ENCODE data around the gene ITPKB. TPM values are rescaled to one million over a fixed set of nuclear protein-coding genes. Genes with fewer than 3 reads are reported as not detected.

ITPKB gene
- total RNA-seq, 1 experiment from 2014 or later = 19.0 TPM

- Histone ChIP-seq H3K36me3 (no peaks in the 10 kb centered on the region), H3K4me3 (no peak overlapping the region), H3K9me3 (no peaks in the 10 kb centered on the region), H3K27me3 (no peaks in the 10 kb centered on the region)
- no peak for DNase-seq
Measured at GRCh38 chr1:226686440-226687425, 52.3 kb downstream of the ITPKB start.

GRCh38 chr1:226685196-226685820 lies 53.8 kb downstream of the ITPKB start:
- H3K27me3 ChIP-seq = no peaks in the 10 kb centered on the region
- H3K36me3 ChIP-seq = no peaks in the 10 kb centered on the region
- no peak overlapping the region for H3K4me3 ChIP-seq
- DNase-seq = no peak
- no peaks in the 10 kb centered on the region for H3K9me3 ChIP-seq

GRCh38 chr1:226684026-226684425 lies 55.1 kb downstream of the ITPKB start:
- no peaks in the 10 kb centered on the region for H3K36me3 ChIP-seq
- H3K9me3 ChIP-seq = no peaks in the 10 kb centered on the region
- DNase-seq = no peak
- H3K27me3 ChIP-seq = no peaks in the 10 kb centered on the region
- H3K4me3 ChIP-seq = no peak overlapping the region

GRCh38 chr1:226682871-226683814 lies 55.9 kb downstream of the ITPKB start:
- H3K36me3 ChIP-seq = no peaks in the 10 kb centered on the region
- no peaks in the 10 kb centered on the region for H3K27me3 ChIP-seq
- H3K4me3 ChIP-seq = no peak overlapping the region
- no peaks in the 10 kb centered on the region for H3K9me3 ChIP-seq
- DNase-seq = no peak

- Histone ChIP-seq H3K4me3 (no peak overlapping the region), H3K36me3 (no peaks in the 10 kb centered on the region), H3K9me3 (no peaks in the 10 kb centered on the region), H3K27me3 (no peaks in the 10 kb centered on the region)
- no peak for DNase-seq
Measured at GRCh38 chr1:226681652-226682493, 57.2 kb downstream of the ITPKB start.

- Histone ChIP-seq H3K4me3 (peak overlapping the region; percentile 26), H3K9me3 (no peaks in the 10 kb centered on the region), H3K36me3 (no peaks in the 10 kb centered on the region), H3K27me3 (no peaks in the 10 kb centered on the region)
- DNase-seq = no peak
Measured at GRCh38 chr1:226680653-226681052, 58.4 kb downstream of the ITPKB start.

GRCh38 chr1:226679853-226680516 lies 59.1 kb downstream of the ITPKB start:
- no peaks in the 10 kb centered on the region for H3K36me3 ChIP-seq
- H3K9me3 ChIP-seq = no peaks in the 10 kb centered on the region
- H3K4me3 ChIP-seq = peak overlapping the region; percentile 26
- DNase-seq = peak; percentile 85
- no peaks in the 10 kb centered on the region for H3K27me3 ChIP-seq

GRCh38 chr1:226679262-226679661 lies 59.8 kb downstream of the ITPKB start:
- H3K27me3 ChIP-seq = no peaks in the 10 kb centered on the region
- DNase-seq = no peak
- H3K9me3 ChIP-seq = no peaks in the 10 kb centered on the region
- H3K4me3 ChIP-seq = no peak overlapping the region
- no peaks in the 10 kb centered on the region for H3K36me3 ChIP-seq

GRCh38 chr1:226678701-226679100 lies 60.4 kb downstream of the ITPKB start:
- no peak for DNase-seq
- H3K27me3 ChIP-seq = no peaks in the 10 kb centered on the region
- no peaks in the 10 kb centered on the region for H3K9me3 ChIP-seq
- H3K36me3 ChIP-seq = no peaks in the 10 kb centered on the region
- no peak overlapping the region for H3K4me3 ChIP-seq

- Histone ChIP-seq H3K9me3 (no peaks in the 10 kb centered on the region), H3K27me3 (no peaks in the 10 kb centered on the region), H3K36me3 (no peaks in the 10 kb centered on the region), H3K4me3 (no peak overlapping the region)
- no peak for DNase-seq
Measured at GRCh38 chr1:226678251-226678650, 60.8 kb downstream of the ITPKB start.

- H3K4me3 ChIP-seq = no peak overlapping the region
- no peaks in the 10 kb centered on the region for H3K9me3 ChIP-seq
- H3K36me3 ChIP-seq = no peaks in the 10 kb centered on the region
- DNase-seq = peak; percentile 98
- H3K27me3 ChIP-seq = no peaks in the 10 kb centered on the region
Measured at GRCh38 chr1:226677027-226678020, 61.8 kb downstream of the ITPKB start.

- Histone ChIP-seq H3K9me3 (no peaks in the 10 kb centered on the region), H3K4me3 (no peak overlapping the region), H3K36me3 (no peaks in the 10 kb centered on the region), H3K27me3 (no peaks in the 10 kb centered on the region)
- DNase-seq = no peak
Measured at GRCh38 chr1:226676381-226676780, 62.7 kb downstream of the ITPKB start.

GRCh38 chr1:226675715-226676357 lies 63.2 kb downstream of the ITPKB start:
- Histone ChIP-seq H3K4me3 (no peak overlapping the region), H3K27me3 (no peaks in the 10 kb centered on the region), H3K9me3 (no peaks in the 10 kb centered on the region), H3K36me3 (no peaks in the 10 kb centered on the region)
- DNase-seq = no peak
